Fibroblast of lung (primary cell): ENCODE results near the gene EXOC6B.

Experiments
- CTCF ChIP-seq, 2 donors: IDR thresholded peaks in 1 of 2; conservative IDR thresholded peaks in 1 of 2; 1 replicate in 1 of 2; 2 replicates in 1 of 2; pipeline ENCODE4 v1.5.1; 2011 to 2012; ENCODE audit warnings: low read length in 2 of 2, control low read depth in 1 of 2, inconsistent platforms in 1 of 2, low read depth in 1 of 2, mild to moderate bottlenecking in 1 of 2
- EZH2 ChIP-seq: IDR thresholded peaks from 2 replicates; pipeline ENCODE4 v1.5.1; 2012; ENCODE audit warnings: low read length, control low read depth, mild to moderate bottlenecking; ENCODE audit errors: missing control alignments

GRCh38 chr2:72263043-72263775, 562.6 kb downstream of the EXOC6B start:
- TF ChIP-seq CTCF (conservative IDR thresholded peaks at IDR 0.05 in 1 of 2, IDR thresholded peaks at IDR 0.05 in 1 of 2; ENCODE audit: low read depth in 1 of 2, low read length in 2 of 2) (no peak), EZH2 (no peak)
